WTC11 (cell line): ENCODE results near the gene TNNI2. TPM values are rescaled to one million over a fixed set of nuclear protein-coding genes. Genes with fewer than 3 reads are reported as not detected.
"Not testable (repeated sequence)": the region's sequence is repeated elsewhere in the genome, so short reads cannot be mapped to it uniquely, and the experiment has no call there.

Source experiments
- ATAC-seq: fragments of 200-7000 bp; cut with Tn5 transposase; 2 replicates; pipeline ENCODE4 v1.10.0; 2021; ENCODE audit warnings: mild to moderate bottlenecking, moderate library complexity
- CTCF ChIA-PET: fragments of 300-600 bp; sonication (Branson Sonifier 250); formaldehyde crosslinking; loops from one replicate; lab custom pipeline; 2021; ENCODE audit warnings: antibody characterized with exemption; lab: Charles Lee
- POLR2A ChIA-PET: fragments of 350-600 bp; sonication (Branson Sonifier 250); formaldehyde crosslinking; loops from one replicate; lab custom pipeline; 2021; ENCODE audit warnings: antibody characterized with exemption; lab: Charles Lee
- DNase-seq: peaks from one replicate; pipeline ENCODE4 v3.0.0; 2021; ENCODE audit warnings: low spot score
- H3K27ac Mint-ChIP-seq: 2 replicates; pipeline ENCODE4 v1.8.0; 2021; ENCODE audit warnings: mixed read lengths
- H3K27me3 Mint-ChIP-seq: 2 replicates; pipeline ENCODE4 v1.8.0; 2021; ENCODE audit warnings: low read depth, mild to moderate bottlenecking, moderate library complexity, mixed read lengths
- H3K36me3 Mint-ChIP-seq: 2 replicates; pipeline ENCODE4 v1.8.0; 2021; ENCODE audit warnings: mixed read lengths
- H3K4me1 Mint-ChIP-seq: 2 replicates; pipeline ENCODE4 v1.8.0; 2022; ENCODE audit warnings: mixed read lengths
- H3K4me3 Mint-ChIP-seq: 2 replicates; pipeline ENCODE4 v1.8.0; 2021; ENCODE audit warnings: mild to moderate bottlenecking, moderate library complexity, mixed read lengths
- H3K9me3 Mint-ChIP-seq: 2 replicates; pipeline ENCODE4 v1.8.0; 2021; ENCODE audit warnings: mixed read lengths
- AFF4 ChIP-seq: sonication (generic); formaldehyde crosslinking; IDR thresholded peaks from 2 replicates; pipeline ENCODE4 v1.8.1; 2023; ENCODE audit warnings: mild to moderate bottlenecking, missing genetic modification reagents, borderline replicate concordance
- ATF2 ChIP-seq: sonication (generic); formaldehyde crosslinking; IDR thresholded peaks from 2 replicates; pipeline ENCODE4 v1.8.1; 2022; ENCODE audit warnings: low read depth, missing genetic modification reagents, borderline replicate concordance
- E2F1 ChIP-seq: sonication (generic); formaldehyde crosslinking; IDR thresholded peaks from 2 replicates; pipeline ENCODE4 v1.8.0; 2022; ENCODE audit warnings: mild to moderate bottlenecking, missing genetic modification reagents
- ERG ChIP-seq: fragments of 250-450 bp; sonication (Bioruptor Pico); IDR thresholded peaks from 2 replicates; pipeline ENCODE4 v1.8.0; 2021; ENCODE audit warnings: mild to moderate bottlenecking
- PRDM15 ChIP-seq: sonication (generic); formaldehyde crosslinking; IDR thresholded peaks from 2 replicates; pipeline ENCODE4 v1.8.0; 2022; ENCODE audit warnings: missing genetic modification reagents
- TEAD4 ChIP-seq: sonication (generic); formaldehyde crosslinking; IDR thresholded peaks from 2 replicates; pipeline ENCODE4 v1.8.0; 2022; ENCODE audit warnings: mild to moderate bottlenecking, missing genetic modification reagents
- TP53 ChIP-seq: sonication (generic); formaldehyde crosslinking; IDR thresholded peaks from 2 replicates; pipeline ENCODE4 v1.8.1; 2023; ENCODE audit warnings: mild to moderate bottlenecking, missing genetic modification reagents
- USF2 ChIP-seq: sonication (generic); formaldehyde crosslinking; IDR thresholded peaks from 2 replicates; pipeline ENCODE4 v1.8.1; 2023; ENCODE audit warnings: mild to moderate bottlenecking, missing genetic modification reagents, moderate library complexity
- ZBTB21 ChIP-seq: sonication (generic); formaldehyde crosslinking; IDR thresholded peaks from 2 replicates; pipeline ENCODE4 v1.8.1; 2023; ENCODE audit warnings: mild to moderate bottlenecking, missing genetic modification reagents, borderline replicate concordance
- ZNF232 ChIP-seq: sonication (generic); formaldehyde crosslinking; IDR thresholded peaks from 2 replicates; pipeline ENCODE4 v1.8.0; 2022; ENCODE audit warnings: mild to moderate bottlenecking, missing genetic modification reagents
- total RNA-seq: library from RNA; stranded (reverse); gene quantifications from 3 replicates; pipeline ENCODE4 v1.2.3, GENCODE V29; 2021

TNNI2 gene
- total RNA-seq, 1 experiment from 2014 or later, result not detected

- TF ChIP-seq PRDM15 (CRISPR knock-in tag) (no peak), TEAD4 (CRISPR knock-in tag) (no peak), AFF4 (CRISPR knock-in tag) (no peak), E2F1 (no peak)
Measured at GRCh38 chr11:1797391-1798125, 41.2 kb upstream of the TNNI2 start (continued).

GRCh38 chr11:1803246-1803645 lies 35.5 kb upstream of the TNNI2 start:
- H3K4me1 Mint-ChIP-seq, result peaks cover 8% of the 10 kb centered on the region
- no peaks in the 10 kb centered on the region; the same call in 1 of the 2 replicates for H3K9me3 Mint-ChIP-seq
- no peak overlapping the region for H3K4me3 Mint-ChIP-seq
- POLR2A ChIA-PET, result interaction anchor here (0.6 kb wide), 1 partner anchor 205 kb away, joined by 4 read pairs; the partner anchor contains the start of gene KRTAP5-2
- no peak for TF ChIP-seq TP53
- TF ChIP-seq ZBTB21, result no peak
- TF ChIP-seq ZNF232, result no peak
- no peak for TF ChIP-seq USF2 (CRISPR knock-in tag)
- no peak for TF ChIP-seq ERG (CRISPR knock-in tag)
- no peak for TF ChIP-seq ATF2 (CRISPR knock-in tag)
- CTCF ChIA-PET, result interaction anchor here (0.9 to 8.3 kb wide), 3 partner anchors 22 to 151 kb away, joined by 3 to 49 read pairs (median 4); no protein-coding TSS in a partner anchor
- no peak overlapping the region for H3K27ac Mint-ChIP-seq
- H3K27me3 Mint-ChIP-seq, result peaks cover 14% of the 10 kb centered on the region
- no peak for DNase-seq
- no peaks in the 10 kb centered on the region for H3K36me3 Mint-ChIP-seq
- no peak for ATAC-seq

GRCh38 chr11:1803835-1804519 lies 34.8 kb upstream of the TNNI2 start:
- H3K4me3 Mint-ChIP-seq, DNase-seq, ATAC-seq, H3K36me3 Mint-ChIP-seq, H3K27ac Mint-ChIP-seq, H3K4me1 Mint-ChIP-seq, H3K9me3 Mint-ChIP-seq: not testable (repeated sequence)
- H3K27me3 Mint-ChIP-seq, result peaks cover 19% of the 10 kb centered on the region
- CTCF ChIA-PET, result interaction anchor here (1.0 to 8.3 kb wide), 4 partner anchors 18 to 151 kb away, joined by 4 to 49 read pairs (median 5); no protein-coding TSS in a partner anchor
- POLR2A ChIA-PET, result interaction anchor here (0.6 kb wide), 1 partner anchor 206 kb away, joined by 4 read pairs; the partner anchor contains the start of gene KRTAP5-2
